Measurements from ENCODE around the gene IMP3. TPM values are rescaled to one million over a fixed set of nuclear protein-coding genes. Genes with fewer than 3 reads are reported as not detected.

The IMP3 gene
- total RNA-seq, 2 experiments from 2014 or later = 85.3 to 87.1 TPM

- ATAC-seq (ENCODE audit: low read depth) = peak; percentile 5
These were observed 11.1 kb upstream of the IMP3 start for GRCh38 chr15:75650908-75651809.

DNA sequence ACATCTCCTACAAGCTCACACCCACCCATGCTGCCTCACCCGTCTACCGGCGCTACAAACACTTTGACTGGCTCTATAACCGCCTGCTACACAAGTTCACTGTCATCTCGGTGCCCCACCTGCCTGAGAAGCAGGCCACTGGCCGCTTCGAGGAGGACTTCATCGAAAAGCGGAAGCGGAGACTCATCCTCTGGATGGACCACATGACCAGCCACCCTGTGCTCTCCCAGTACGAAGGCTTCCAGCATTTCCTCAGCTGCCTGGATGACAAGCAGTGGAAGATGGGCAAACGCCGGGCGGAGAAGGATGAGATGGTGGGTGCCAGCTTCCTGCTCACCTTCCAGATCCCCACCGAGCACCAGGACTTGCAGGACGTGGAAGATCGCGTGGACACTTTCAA is 9.8 kb upstream of the IMP3 start:
- Mint-ChIP-seq H3K4me1 (peaks cover 12% of the 10 kb centered on the region), H3K27ac (no peak overlapping the region)
- POLR2A ChIA-PET = interaction anchor here (0.6 to 2.0 kb wide), 2 partner anchors 10 to 24 kb away, joined by 4 to 5 read pairs; partner anchors contain the start of genes IMP3 and SNUPN

More at GRCh38 chr15:75650908-75651809, 11.1 kb upstream of the IMP3 start:
- H3K27me3 Mint-ChIP-seq = peaks cover 14% of the 10 kb centered on the region
- H3K4me3 Mint-ChIP-seq = no peak overlapping the region
- DNase-seq = peak; percentile 41
- H3K4me1 Mint-ChIP-seq = peaks cover 12% of the 10 kb centered on the region
- H3K27ac Mint-ChIP-seq = peak overlapping the region; percentile 68
- H3K36me3 Mint-ChIP-seq = no peaks in the 10 kb centered on the region
- no peaks in the 10 kb centered on the region for H3K9me3 Mint-ChIP-seq
- POLR2A ChIA-PET = interaction anchor here (0.6 to 1.5 kb wide), 4 partner anchors 10 to 283 kb away, joined by 3 to 5 read pairs (median 4); partner anchors contain the start of genes IMP3 and MAN2C1

DNA sequence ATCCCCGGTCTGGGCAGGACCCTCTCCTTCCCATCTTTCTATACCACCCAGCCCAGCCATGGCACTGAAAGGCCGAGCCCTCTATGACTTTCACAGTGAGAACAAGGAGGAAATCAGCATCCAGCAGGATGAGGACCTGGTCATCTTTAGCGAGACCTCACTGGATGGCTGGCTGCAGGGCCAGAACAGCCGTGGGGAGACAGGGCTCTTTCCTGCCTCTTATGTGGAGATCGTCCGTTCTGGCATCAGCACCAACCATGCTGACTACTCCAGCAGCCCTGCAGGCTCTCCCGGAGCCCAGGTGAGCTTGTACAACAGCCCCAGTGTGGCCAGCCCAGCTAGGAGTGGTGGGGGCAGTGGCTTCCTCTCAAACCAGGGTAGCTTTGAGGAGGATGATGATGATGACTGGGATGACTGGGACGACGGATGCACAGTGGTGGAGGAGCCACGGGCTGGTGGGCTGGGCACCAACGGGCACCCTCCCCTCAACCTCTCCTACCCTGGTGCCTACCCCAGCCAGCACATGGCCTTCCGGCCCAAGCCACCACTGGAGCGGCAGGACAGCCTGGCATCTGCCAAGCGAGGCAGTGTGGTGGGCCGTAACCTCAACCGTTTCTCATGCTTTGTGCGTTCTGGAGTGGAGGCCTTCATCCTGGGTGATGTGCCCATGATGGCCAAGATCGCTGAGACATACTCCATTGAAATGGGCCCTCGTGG is 9.2 kb upstream of the IMP3 start:
- peak overlapping the region; percentile 79 for H3K4me3 Mint-ChIP-seq
- H3K4me1 Mint-ChIP-seq = peaks cover 12% of the 10 kb centered on the region
- no peaks in the 10 kb centered on the region for H3K36me3 Mint-ChIP-seq
- no peaks in the 10 kb centered on the region for H3K9me3 Mint-ChIP-seq
- POLR2A ChIA-PET = interaction anchor here (0.6 to 2.0 kb wide), 2 partner anchors 9 to 24 kb away, joined by 4 to 5 read pairs; partner anchors contain the start of genes IMP3 and SNUPN
- DNase-seq = no peak
- no peak for ATAC-seq (ENCODE audit: low read depth)
- H3K27ac Mint-ChIP-seq = no peak overlapping the region
- peaks cover 17% of the 10 kb centered on the region for H3K27me3 Mint-ChIP-seq

More for the DNA sequence above, 9.8 kb upstream of the IMP3 start:
- Mint-ChIP-seq H3K27me3 (peaks cover 15% of the 10 kb centered on the region), H3K9me3 (no peaks in the 10 kb centered on the region), H3K4me3 (no peak overlapping the region), H3K36me3 (no peaks in the 10 kb centered on the region)
- DNase-seq (no peak), ATAC-seq (ENCODE audit: low read depth) (no peak)

DNA sequence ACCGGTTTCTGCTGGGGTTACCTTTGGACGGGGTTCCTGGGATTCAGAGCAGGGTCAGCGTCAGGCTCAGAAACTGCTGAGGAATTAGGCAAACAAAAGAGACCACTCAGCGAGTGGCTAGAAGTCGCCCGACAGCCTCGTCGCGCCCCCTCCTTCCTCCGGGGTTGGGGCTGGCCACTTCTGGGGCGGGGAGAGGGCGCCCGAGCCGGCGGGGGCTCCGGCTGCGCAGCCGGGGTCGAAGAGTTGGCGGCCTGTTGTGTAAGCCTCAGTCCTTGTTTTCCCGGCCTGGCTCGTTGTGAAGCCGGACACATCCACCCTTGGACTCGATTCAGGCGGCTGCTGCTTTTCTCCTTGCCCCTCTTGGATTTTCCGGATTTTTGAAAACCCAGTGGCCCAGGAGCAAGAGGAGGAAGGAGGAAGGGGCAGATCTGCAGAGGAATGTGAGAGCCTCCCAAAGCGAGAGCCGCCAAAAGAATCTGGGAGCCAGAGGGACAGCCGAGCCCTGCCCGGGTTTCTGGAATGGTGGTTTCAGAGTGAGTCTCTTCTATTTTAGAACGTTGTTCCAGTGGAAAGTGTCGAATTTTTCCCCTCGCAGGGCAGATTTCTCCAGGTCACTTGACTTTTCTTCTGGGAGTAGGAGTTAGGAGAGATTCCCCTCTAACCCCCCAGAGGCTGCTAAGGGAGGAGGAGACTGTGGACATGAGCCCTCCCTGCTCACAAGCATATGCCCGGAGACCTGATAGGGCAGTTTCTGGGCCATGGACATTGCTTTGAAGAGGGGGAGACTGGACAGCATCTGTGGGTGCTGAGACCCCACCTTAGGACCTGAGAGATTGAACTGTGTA is 8.4 kb upstream of the IMP3 start:
- ATAC-seq (ENCODE audit: low read depth) = no peak
- peaks cover 12% of the 10 kb centered on the region for H3K4me1 Mint-ChIP-seq
- peaks cover 17% of the 10 kb centered on the region for H3K27me3 Mint-ChIP-seq
- peak overlapping the region; percentile 79 for H3K4me3 Mint-ChIP-seq
- H3K9me3 Mint-ChIP-seq = no peaks in the 10 kb centered on the region
- DNase-seq = no peak
- no peaks in the 10 kb centered on the region for H3K36me3 Mint-ChIP-seq
- POLR2A ChIA-PET = interaction anchor here (0.8 to 3.1 kb wide), 8 partner anchors 9 to 300 kb away, joined by 3 to 30 read pairs (median 8); partner anchors contain the start of genes IMP3, MAN2C1, SIN3A and SNUPN
- H3K27ac Mint-ChIP-seq = no peak overlapping the region

DNA sequence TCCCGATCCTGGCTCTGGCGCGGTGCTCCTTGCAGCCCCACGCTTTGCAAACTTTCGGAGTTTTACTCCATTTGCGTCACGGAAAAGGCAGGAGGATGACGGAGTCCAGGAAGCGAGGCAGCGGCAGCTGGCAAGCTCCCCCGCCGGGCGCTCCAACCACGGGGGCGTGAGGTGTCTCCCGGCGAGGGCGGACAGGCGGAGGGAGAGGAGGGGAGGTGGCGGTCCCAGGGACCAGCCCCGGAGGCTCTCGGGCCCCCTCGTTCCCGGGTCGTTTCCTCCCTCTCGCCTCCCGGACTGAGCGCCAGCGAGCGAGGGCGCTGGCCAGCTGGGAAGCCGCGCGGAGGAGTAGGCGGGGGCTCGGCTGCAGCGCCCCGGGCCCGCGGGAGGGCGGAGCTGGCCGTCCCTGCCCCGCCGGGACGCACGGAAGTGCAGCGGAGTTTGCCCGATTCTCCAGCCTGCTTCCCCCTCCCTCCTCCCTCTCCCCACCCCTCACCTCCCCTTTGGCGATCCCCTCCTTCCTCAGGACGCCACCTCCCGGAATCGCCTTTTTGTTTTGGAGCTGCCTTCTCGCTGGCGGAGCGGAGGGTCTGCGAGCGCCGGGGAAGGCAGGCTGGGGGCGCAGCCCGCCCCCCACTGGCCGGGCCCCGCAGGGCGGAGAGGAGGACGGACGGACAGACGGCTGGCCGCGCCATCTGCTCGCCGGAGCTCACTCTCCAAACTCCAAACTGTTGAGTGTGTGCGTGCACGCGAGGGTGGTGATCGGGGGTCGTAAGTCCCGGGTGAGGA is 7.5 kb upstream of the IMP3 start, which contains the start of gene SNX33:
SNX33 (plus strand) TSS at position 543 of the 786 bp plus-strand sequence. CDS start 1,191 bp downstream, outside the sequence.
- Mint-ChIP-seq H3K27me3 (peaks cover 17% of the 10 kb centered on the region), H3K9me3 (no peaks in the 10 kb centered on the region), H3K36me3 (no peaks in the 10 kb centered on the region), H3K4me1 (peaks cover 12% of the 10 kb centered on the region), H3K4me3 (peak within 1 kb of the TSS; percentile 86), H3K27ac (peak within 1 kb of the TSS; percentile 72)
- ATAC-seq (ENCODE audit: low read depth) (peak; percentile 65), DNase-seq (peak; percentile 69)
- POLR2A ChIA-PET = interaction anchor here (0.6 to 3.1 kb wide), 9 partner anchors 17 to 299 kb away, joined by 3 to 30 read pairs (median 7); partner anchors contain the start of genes MAN2C1, SIN3A and SNUPN

GRCh38 chr15:75646944-75647364 is 6.9 kb upstream of the IMP3 start:
- DNase-seq (no peak), ATAC-seq (ENCODE audit: low read depth) (no peak)
- peaks cover 17% of the 10 kb centered on the region for H3K27me3 Mint-ChIP-seq
- peaks cover 11% of the 10 kb centered on the region for H3K4me1 Mint-ChIP-seq
- no peaks in the 10 kb centered on the region for H3K36me3 Mint-ChIP-seq
- POLR2A ChIA-PET = interaction anchor here (0.6 to 3.1 kb wide), 7 partner anchors 16 to 293 kb away, joined by 3 to 30 read pairs (median 8); partner anchors contain the start of genes MAN2C1, SIN3A and SNUPN
- H3K27ac Mint-ChIP-seq = peak overlapping the region; percentile 72
- H3K4me3 Mint-ChIP-seq = peak overlapping the region; percentile 86
- H3K9me3 Mint-ChIP-seq = no peaks in the 10 kb centered on the region

GRCh38 chr15:75646112-75646943 is 6.3 kb upstream of the IMP3 start:
- peak overlapping the region; percentile 86 for H3K4me3 Mint-ChIP-seq
- no peaks in the 10 kb centered on the region for H3K9me3 Mint-ChIP-seq
- ATAC-seq (ENCODE audit: low read depth) = no peak
- no peaks in the 10 kb centered on the region for H3K36me3 Mint-ChIP-seq
- DNase-seq = no peak
- peaks cover 17% of the 10 kb centered on the region for H3K27me3 Mint-ChIP-seq
- H3K27ac Mint-ChIP-seq = no peak overlapping the region
- peaks cover 11% of the 10 kb centered on the region for H3K4me1 Mint-ChIP-seq
- POLR2A ChIA-PET = interaction anchor here (0.7 to 3.1 kb wide), 5 partner anchors 21 to 292 kb away, joined by 3 to 30 read pairs (median 7); partner anchors contain the start of gene SNUPN

GRCh38 chr15:75644376-75644775 is 4.4 kb upstream of the IMP3 start:
- ATAC-seq (ENCODE audit: low read depth) (no peak), DNase-seq (no peak)
- H3K4me3 Mint-ChIP-seq = no peak overlapping the region
- peaks cover 17% of the 10 kb centered on the region for H3K27me3 Mint-ChIP-seq
- POLR2A ChIA-PET = no interaction called here
- H3K9me3 Mint-ChIP-seq = no peaks in the 10 kb centered on the region
- no peaks in the 10 kb centered on the region for H3K36me3 Mint-ChIP-seq
- H3K27ac Mint-ChIP-seq = no peak overlapping the region
- H3K4me1 Mint-ChIP-seq = peaks cover 10% of the 10 kb centered on the region

DNA sequence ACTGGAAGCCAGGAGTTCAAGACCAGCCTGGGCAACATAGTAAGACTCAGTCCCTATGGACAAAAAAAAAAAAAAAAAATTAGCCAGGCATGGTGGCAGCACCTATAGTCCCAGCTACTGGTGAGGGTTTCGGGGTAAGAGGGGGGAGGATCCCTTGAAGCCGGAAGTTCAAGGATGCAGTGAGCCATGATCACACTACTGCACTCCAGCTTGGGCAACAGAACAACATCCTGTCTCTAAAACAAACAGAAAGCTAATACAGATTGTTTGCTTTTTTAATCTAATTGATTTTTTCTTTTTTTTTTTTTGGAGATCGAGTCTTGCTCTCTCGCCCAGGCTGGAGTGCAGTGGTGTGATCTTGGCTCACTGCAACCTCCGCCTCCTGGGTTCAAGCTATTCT is 1.6 kb upstream of the IMP3 start:
- peaks cover 10% of the 10 kb centered on the region for H3K36me3 Mint-ChIP-seq
- H3K4me3 Mint-ChIP-seq = no peak overlapping the region
- H3K27ac Mint-ChIP-seq = no peak overlapping the region
- ATAC-seq (ENCODE audit: low read depth) (no peak), DNase-seq (no peak)
- no peaks in the 10 kb centered on the region for H3K9me3 Mint-ChIP-seq
- peaks cover 28% of the 10 kb centered on the region for H3K4me1 Mint-ChIP-seq
- POLR2A ChIA-PET = interaction anchor here (1.4 to 7.6 kb wide), 8 partner anchors 16 to 273 kb away, joined by 5 to 168 read pairs (median 44); partner anchors contain the start of genes MAN2C1, PTPN9, SIN3A and SNUPN
- H3K27me3 Mint-ChIP-seq = peaks cover 6% of the 10 kb centered on the region

- Mint-ChIP-seq H3K36me3 (peaks cover 10% of the 10 kb centered on the region), H3K27ac (peak overlapping the region; percentile 86), H3K9me3 (no peaks in the 10 kb centered on the region), H3K27me3 (peaks cover 3% of the 10 kb centered on the region), H3K4me1 (peaks cover 27% of the 10 kb centered on the region), H3K4me3 (peak overlapping the region; percentile 93)
- POLR2A ChIA-PET = interaction anchor here (1.5 to 7.6 kb wide), 9 partner anchors 16 to 273 kb away, joined by 10 to 168 read pairs (median 42); partner anchors contain the start of genes MAN2C1, PTPN9, SIN3A and SNUPN
- DNase-seq (no peak), ATAC-seq (ENCODE audit: low read depth) (no peak)
These were observed 1.1 kb upstream of the IMP3 start for GRCh38 chr15:75641179-75641503.
